HG02642 (cell line): ENCODE data around the gene NPC1.
"Not testable (repeated sequence)": the region's sequence is repeated elsewhere in the genome, so short reads cannot be mapped to it uniquely, and the experiment has no call there.

ENCODE experiments used
- ATAC-seq: cut with Tn5 transposase; IDR thresholded peaks from one replicate; pipeline ENCODE4 v1.9.1; 2021; ENCODE audit warnings: mild to moderate bottlenecking; ENCODE audit not compliant: unreplicated experiment, poor library complexity

The NPC1 gene

GRCh38 chr18:23528580-23529472, 57.5 kb downstream of the NPC1 start:
- no peak for ATAC-seq

GRCh38 chr18:23526501-23527063, 59.7 kb downstream of the NPC1 start:
- ATAC-seq: no peak

GRCh38 chr18:23524213-23524707, 62.0 kb downstream of the NPC1 start:
- no peak for ATAC-seq

GRCh38 chr18:23523429-23524212, 62.7 kb downstream of the NPC1 start:
- no peak for ATAC-seq

GRCh38 chr18:23521907-23522306, 64.4 kb downstream of the NPC1 start:
- ATAC-seq: no peak

- ATAC-seq: no peak
Measured at GRCh38 chr18:23521271-23521670, 65.0 kb downstream of the NPC1 start.

GRCh38 chr18:23519734-23520133, 66.6 kb downstream of the NPC1 start:
- no peak for ATAC-seq

- peak; percentile 92 for ATAC-seq
Measured at GRCh38 chr18:23515911-23516546, 70.3 kb downstream of the NPC1 start.

GRCh38 chr18:23512641-23513040, 73.7 kb downstream of the NPC1 start:
- no peak for ATAC-seq

GRCh38 chr18:23512216-23512615, 74.1 kb downstream of the NPC1 start:
- not testable (repeated sequence) for ATAC-seq

- not testable (repeated sequence) for ATAC-seq
Measured at GRCh38 chr18:23510923-23511322, 75.4 kb downstream of the NPC1 start.

- ATAC-seq: no peak
Measured at GRCh38 chr18:23506393-23506792, 79.9 kb downstream of the NPC1 start.

GRCh38 chr18:23504720-23505119, 81.6 kb downstream of the NPC1 start:
- peak; percentile 46 for ATAC-seq

GRCh38 chr18:23503963-23504344, 82.4 kb downstream of the NPC1 start:
- no peak for ATAC-seq

GRCh38 chr18:23503038-23503962, 83.0 kb downstream of the NPC1 start, which contains the start of gene RMC1:
Gene RMC1, plus strand, starts transcription at chr18:23503511. Its CDS starts 108 bp downstream, at chr18:23503619.
- ATAC-seq: peak; percentile 85

GRCh38 chr18:23502516-23503037, 83.7 kb downstream of the NPC1 start:
- ATAC-seq: no peak

- ATAC-seq: no peak
Measured at GRCh38 chr18:23501626-23502025, 84.7 kb downstream of the NPC1 start.

GRCh38 chr18:23499291-23499781, 87.0 kb downstream of the NPC1 start:
- ATAC-seq: no peak

- ATAC-seq: no peak
Measured at GRCh38 chr18:23498877-23499276, 87.4 kb downstream of the NPC1 start.
